ENCODE data around the gene GDNF.

DNA sequence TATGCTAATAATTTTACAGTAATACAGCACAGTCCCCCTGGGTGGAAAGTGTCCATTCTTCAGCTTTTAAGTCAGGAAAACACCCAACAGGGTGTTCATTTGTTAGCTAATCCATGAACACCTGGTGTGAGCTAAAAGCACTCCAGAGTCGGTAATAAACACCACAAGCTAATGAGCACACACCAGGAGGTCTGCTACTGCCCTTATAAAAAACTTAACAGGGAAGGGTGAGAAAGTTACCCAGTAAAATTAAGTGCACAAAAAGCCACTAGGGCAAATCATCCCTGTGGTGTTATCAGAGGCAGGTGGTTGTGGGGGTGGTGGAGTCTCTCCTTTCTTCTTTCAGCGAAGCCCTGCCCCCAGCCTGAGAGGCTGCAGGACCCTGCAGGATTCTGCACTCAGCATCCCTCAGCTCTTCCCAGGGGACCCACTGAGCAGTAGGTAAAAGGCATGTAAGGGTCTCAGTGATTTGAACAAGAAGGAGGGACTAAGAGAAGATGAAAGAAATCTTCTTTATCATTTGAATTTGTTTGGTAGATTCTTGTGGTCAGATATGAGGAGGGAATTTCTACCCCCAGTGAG is 14.4 kb downstream of the GDNF start:
- TF ChIP-seq, protein P1, sequence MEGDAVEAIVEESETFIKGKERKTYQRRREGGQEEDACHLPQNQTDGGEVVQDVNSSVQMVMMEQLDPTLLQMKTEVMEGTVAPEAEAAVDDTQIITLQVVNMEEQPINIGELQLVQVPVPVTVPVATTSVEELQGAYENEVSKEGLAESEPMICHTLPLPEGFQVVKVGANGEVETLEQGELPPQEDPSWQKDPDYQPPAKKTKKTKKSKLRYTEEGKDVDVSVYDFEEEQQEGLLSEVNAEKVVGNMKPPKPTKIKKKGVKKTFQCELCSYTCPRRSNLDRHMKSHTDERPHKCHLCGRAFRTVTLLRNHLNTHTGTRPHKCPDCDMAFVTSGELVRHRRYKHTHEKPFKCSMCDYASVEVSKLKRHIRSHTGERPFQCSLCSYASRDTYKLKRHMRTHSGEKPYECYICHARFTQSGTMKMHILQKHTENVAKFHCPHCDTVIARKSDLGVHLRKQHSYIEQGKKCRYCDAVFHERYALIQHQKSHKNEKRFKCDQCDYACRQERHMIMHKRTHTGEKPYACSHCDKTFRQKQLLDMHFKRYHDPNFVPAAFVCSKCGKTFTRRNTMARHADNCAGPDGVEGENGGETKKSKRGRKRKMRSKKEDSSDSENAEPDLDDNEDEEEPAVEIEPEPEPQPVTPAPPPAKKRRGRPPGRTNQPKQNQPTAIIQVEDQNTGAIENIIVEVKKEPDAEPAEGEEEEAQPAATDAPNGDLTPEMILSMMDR (IDR thresholded peaks at IDR 0.05): no peak
- TF ChIP-seq POLR2A (IDR thresholded peaks at IDR 0.05): no peak

Data from body of pancreas (tissue), 4 donors.